HepG2 (cell line): ENCODE results near the gene FJX1. TPM values are rescaled to one million over a fixed set of nuclear protein-coding genes. Genes with fewer than 3 reads are reported as not detected.

Source experiments
- DPF2 ChIP-seq: sonication (generic); formaldehyde crosslinking; IDR thresholded peaks from 2 replicates; pipeline ENCODE4 v1.4.0; 2020; ENCODE audit warnings: mild to moderate bottlenecking, low read depth, missing genetic modification reagents, borderline replicate concordance
- GMEB2 ChIP-seq: IDR thresholded peaks from 2 replicates; pipeline ENCODE4 v1.6.1; 2016; ENCODE audit warnings: missing biosample characterization, missing genetic modification reagents, low read depth
- GRHL1 ChIP-seq: sonication (generic); formaldehyde crosslinking; conservative IDR thresholded peaks from 2 replicates; pipeline ENCODE4 v1.8.0; 2022; ENCODE audit warnings: missing genetic modification reagents
- HOMEZ ChIP-seq: IDR thresholded peaks from 2 replicates; pipeline ENCODE4 v1.6.1; 2016; ENCODE audit warnings: low read depth
- MXD4 ChIP-seq: IDR thresholded peaks from 2 replicates; pipeline ENCODE4 v1.6.1; 2016; ENCODE audit warnings: mild to moderate bottlenecking, missing biosample characterization, missing genetic modification reagents
- NFYC ChIP-seq: IDR thresholded peaks from 2 replicates; pipeline ENCODE4 v1.6.1; 2016; ENCODE audit warnings: missing genetic modification reagents, missing compliant biosample characterization
- PAX8 ChIP-seq: sonication (generic); formaldehyde crosslinking; IDR thresholded peaks from 2 replicates; pipeline ENCODE4 v1.8.0; 2022; ENCODE audit warnings: mild to moderate bottlenecking, missing genetic modification reagents, borderline replicate concordance
- SNAI1 ChIP-seq: sonication (generic); formaldehyde crosslinking; IDR thresholded peaks from 2 replicates; pipeline ENCODE4 v1.5.0; 2020; ENCODE audit warnings: mild to moderate bottlenecking, missing genetic modification reagents, borderline replicate concordance
- SRSF4 ChIP-seq: fragments of 200-400 bp; formaldehyde crosslinking; IDR thresholded peaks from one replicate; pipeline ENCODE4 v1.6.1; 2018; ENCODE audit warnings: mild to moderate bottlenecking, low read depth, low read length, moderate library complexity; ENCODE audit not compliant: poor library complexity, severe bottlenecking
- STAG1 ChIP-seq: sonication (generic); formaldehyde crosslinking; IDR thresholded peaks from 2 replicates; pipeline ENCODE4 v1.4.0; 2020; ENCODE audit warnings: missing genetic modification reagents
- ZNF232 ChIP-seq: sonication (generic); formaldehyde crosslinking; IDR thresholded peaks from 2 replicates; pipeline ENCODE4 v1.4.0; 2020; ENCODE audit warnings: missing genetic modification reagents, borderline replicate concordance
- ZNF337 ChIP-seq: sonication (generic); formaldehyde crosslinking; IDR thresholded peaks from 2 replicates; pipeline ENCODE4 v1.5.1; 2020; ENCODE audit warnings: missing genetic modification reagents, low read depth, mild to moderate bottlenecking, borderline replicate concordance
- ZNF512 ChIP-seq: sonication (generic); formaldehyde crosslinking; IDR thresholded peaks from 2 replicates; pipeline ENCODE4 v1.4.0; 2020; ENCODE audit warnings: mild to moderate bottlenecking, missing genetic modification reagents
- ZNF512B ChIP-seq: sonication (generic); formaldehyde crosslinking; IDR thresholded peaks from 2 replicates; pipeline ENCODE4 v1.5.1; 2020; ENCODE audit warnings: missing genetic modification reagents, mild to moderate bottlenecking, borderline replicate concordance
- ZNF569 ChIP-seq: sonication (generic); formaldehyde crosslinking; IDR thresholded peaks from 2 replicates; pipeline ENCODE4 v1.5.0; 2020; ENCODE audit warnings: mild to moderate bottlenecking, missing genetic modification reagents, moderate library complexity, borderline replicate concordance
- ZNF639 ChIP-seq: conservative IDR thresholded peaks from 2 replicates; pipeline ENCODE4 v1.6.1; 2018; ENCODE audit warnings: missing genetic modification reagents
- polyA plus RNA-seq, 8 experiments: library from polyadenylated mRNA; depleted of rRNA in 3 of 8; stranded (reverse) in 7 of 8; unstranded in 1 of 8; fragments of >200 nt; fragmentation: Illumina TruSeq in 4 of 8; extraction: Trizol in 4 of 8; gene quantifications; 2 replicates each; pipeline versions ENCODE4 v1.2.1 to v1.2.3, GENCODE V29; 2011 to 2016; ENCODE audit warnings: low read depth in 4 of 8, missing spikeins in 1 of 8, mixed read lengths in 1 of 8; ENCODE audit not compliant: insufficient read depth in 1 of 8
- total RNA-seq, 5 experiments: library from RNA; depleted of rRNA; stranded (reverse); fragments of >200 nt; fragmentation: Illumina TruSeq; extraction: Trizol; gene quantifications; 2 replicates each; pipeline ENCODE4 v1.2.3, GENCODE V29; 2016; ENCODE audit warnings: low read depth in 1 of 5

The FJX1 gene
- total and polyA plus RNA-seq, 2 of the 13 experiments (the other 11 are each of a cell fraction or from before 2014, with no cell fraction given): 0.40 to 0.82 TPM

- TF ChIP-seq ZNF512 (CRISPR knock-in tag) (peak; percentile 86; the same call in 1 of the 2 replicates), HOMEZ (CRISPR knock-in tag) (0 out of 2 replicates have a peak, but pooled peaks have one; percentile 14), DPF2 (CRISPR knock-in tag) (no peak), GMEB2 (0 out of 2 replicates have a peak, but pooled peaks have one; percentile 3), SRSF4 (no peak), ZNF569 (0 out of 2 replicates have a peak, but pooled peaks have one; percentile 61), PAX8 (CRISPR knock-in tag) (peak; percentile 96; the same call in 1 of the 2 replicates), ZNF512B (0 out of 2 replicates have a peak, but pooled peaks have one; percentile 28), GRHL1 (peak; percentile 46; the same call in 1 of the 2 replicates), ZNF639 (CRISPR knock-in tag) (peak; percentile 62), MXD4 (peak; percentile 77), NFYC (CRISPR knock-in tag) (peak; percentile 56), STAG1 (CRISPR knock-in tag) (no peak; the same call in 1 of the 2 replicates), ZNF337 (CRISPR knock-in tag) (peak; percentile 76; the same call in 1 of the 2 replicates), ZNF232 (CRISPR knock-in tag) (peak; percentile 99), SNAI1 (CRISPR knock-in tag) (no peak)
Observed at GRCh38 chr11:35662649-35663407, 44.6 kb downstream of the FJX1 start, which contains the start of gene TRIM44 (continued).
